ENCODE measurements around the gene KREMEN1.
A peak's percentile ranks its signal among the peaks of the same experiment; 100 is the strongest.

KREMEN1 gene

DNA sequence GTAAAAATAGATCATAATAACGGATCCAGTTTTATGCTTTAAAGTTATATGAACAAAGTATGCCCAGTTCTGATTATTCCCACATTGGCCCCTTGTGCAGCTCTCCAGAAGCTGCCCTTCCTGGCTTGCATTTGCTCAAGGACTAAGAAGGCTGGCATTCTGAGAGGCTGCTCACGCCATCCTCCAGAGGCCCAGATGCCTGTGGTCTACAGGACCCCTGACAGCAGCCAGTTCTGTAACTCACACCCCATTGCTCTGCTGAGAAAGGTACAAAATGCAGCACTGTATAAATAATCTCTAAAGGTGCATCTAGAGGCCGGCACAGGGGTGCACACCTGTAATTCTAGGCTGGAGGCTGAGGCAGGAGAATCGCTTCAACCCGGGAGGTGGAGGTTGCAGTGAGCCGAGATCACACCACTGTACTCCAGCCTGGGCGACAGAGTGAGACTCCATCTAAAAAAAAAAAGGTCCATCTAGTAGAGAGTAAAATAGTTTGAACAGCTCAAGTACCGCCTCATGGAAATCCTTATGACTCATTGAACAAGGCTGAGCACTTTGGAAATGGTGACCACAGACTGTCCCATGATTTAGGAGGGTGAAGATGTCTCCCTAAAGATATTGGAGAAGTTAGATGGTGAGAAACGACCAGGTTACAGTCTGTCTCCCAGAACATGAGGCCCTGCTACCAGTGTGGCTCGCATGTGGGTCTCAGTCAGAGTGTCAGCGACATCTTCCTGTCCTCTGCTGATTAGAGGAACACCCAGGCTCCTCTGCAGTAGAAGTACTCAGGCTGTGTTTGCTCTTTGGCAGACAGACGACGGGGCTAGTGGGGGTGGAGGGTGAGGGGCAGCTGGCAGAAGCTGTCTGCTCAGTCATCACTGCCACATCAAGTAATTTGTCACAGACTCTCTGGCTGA, 56.3 kb downstream of the KREMEN1 start:
- peak; percentile 26 for DNase-seq (ENCODE audit: low read depth)

DNA sequence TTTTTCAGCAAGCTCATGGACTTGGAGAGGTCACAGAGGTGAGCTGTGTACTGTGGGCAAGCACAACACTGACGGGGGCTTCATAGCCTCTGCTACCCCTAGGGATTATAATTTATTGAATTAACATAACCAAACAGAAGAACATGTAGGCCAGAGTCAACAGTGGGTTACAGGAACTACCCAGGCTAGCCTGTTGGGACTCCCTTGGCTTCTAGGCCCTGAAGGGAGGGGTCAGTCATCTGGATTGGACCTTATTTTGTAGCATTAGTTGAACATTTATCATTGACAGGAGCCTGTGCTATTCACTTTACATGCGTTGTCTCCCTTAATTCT, 56.9 kb downstream of the KREMEN1 start:
- no peak for DNase-seq (ENCODE audit: low read depth)

DNA sequence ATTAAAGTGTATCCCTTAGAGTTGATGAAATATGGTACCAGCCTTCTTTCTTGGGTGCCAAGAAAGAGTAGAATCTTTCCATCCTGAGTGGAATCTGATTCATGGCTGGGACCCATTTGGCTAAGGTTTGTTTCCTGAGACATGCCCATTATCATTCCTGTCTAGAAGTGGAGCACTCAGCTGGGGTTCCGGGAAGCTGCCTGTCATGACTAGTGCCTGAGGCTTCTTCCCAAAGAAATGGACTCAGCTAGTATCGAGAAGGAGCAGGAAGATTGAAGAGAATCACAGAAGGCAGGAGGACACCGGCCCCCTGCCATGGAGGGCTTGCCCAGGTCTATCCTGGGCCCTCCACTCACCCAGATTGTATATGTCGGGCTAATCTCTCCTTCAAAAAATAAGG, 57.6 kb downstream of the KREMEN1 start:
- DNase-seq (ENCODE audit: low read depth), result no peak

DNA sequence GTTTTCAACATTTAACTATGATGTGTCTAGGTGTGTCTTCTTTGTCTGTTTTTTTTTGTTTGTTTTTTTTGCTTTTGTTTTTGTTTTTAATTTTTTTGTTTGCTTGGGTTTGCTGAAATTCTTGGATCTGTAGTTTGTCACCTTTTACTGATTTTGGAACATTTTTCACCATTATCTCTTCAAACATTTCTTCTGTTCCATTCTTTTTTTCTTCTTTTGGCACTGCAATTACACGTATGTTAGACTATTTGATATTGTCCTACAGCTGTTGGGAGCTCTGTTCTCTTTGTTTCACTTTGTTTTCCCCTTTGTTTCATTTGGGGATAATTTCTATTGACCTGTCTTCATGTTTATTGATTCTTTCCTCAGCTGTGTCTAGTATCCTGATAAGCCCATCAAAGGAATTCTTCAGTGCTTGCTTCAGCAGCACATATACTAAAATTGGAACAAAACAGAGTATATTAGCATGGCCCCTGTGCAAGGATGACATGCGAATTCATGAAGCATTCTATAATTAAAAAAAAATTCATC, 60.8 kb downstream of the KREMEN1 start:
- no peak for DNase-seq (ENCODE audit: low read depth)

DNA sequence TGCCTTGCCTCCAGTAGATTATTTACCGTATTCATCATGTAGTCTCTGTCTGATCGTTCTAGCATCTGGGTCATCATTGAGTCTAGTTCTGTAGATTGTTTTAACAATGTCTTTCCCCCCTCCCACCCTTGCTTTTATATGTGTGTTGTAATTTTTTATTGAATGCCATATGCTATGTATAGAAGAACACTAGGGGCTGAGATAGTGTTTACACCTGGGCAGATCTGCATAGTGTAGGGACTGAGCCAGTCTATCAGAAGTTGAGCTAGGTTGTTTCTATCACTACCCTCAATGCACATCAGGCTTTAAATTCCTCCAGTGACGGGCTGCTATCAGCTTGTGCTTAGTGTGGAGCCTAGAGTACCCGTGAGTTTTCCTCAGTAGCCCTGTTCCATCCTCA, 61.6 kb downstream of the KREMEN1 start:
- no peak for DNase-seq (ENCODE audit: low read depth)

DNA sequence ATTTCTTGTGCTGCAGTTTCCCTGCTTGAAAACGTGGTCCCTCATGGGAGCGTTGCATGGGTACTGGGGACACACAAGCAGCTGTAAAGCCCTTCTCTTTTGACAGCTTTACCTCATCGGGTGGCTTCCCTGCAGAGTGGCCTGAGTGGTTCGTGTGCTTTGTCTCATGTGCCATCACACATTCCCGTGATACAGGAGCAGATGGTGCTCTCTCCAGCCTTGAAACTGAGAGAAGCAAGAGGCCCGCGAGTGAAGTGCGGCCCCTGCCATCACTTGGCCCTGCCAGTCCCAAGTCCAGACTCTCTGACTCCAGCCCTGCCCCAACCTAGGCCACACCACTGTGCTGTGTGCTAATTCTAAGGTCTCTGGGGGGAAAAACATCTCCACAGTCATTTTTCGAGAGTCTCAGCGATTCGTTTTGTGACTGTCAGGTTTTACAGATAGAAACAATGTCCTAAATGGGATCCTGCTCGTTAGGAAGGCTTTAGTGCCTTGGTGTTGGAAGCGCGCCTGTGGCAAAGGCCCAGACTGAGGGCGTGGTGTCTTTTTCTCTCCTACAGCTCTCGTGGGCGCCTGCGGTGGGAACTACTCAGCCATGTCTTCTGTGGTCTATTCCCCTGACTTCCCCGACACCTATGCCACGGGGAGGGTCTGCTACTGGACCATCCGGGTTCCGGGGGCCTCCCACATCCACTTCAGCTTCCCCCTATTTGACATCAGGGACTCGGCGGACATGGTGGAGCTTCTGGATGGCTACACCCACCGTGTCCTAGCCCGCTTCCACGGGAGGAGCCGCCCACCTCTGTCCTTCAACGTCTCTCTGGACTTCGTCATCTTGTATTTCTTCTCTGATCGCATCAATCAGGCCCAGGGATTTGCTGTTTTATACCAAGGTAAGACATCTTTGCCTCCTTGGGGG, 64.2 kb downstream of the KREMEN1 start:
- DNase-seq (ENCODE audit: low read depth), result no peak

DNA sequence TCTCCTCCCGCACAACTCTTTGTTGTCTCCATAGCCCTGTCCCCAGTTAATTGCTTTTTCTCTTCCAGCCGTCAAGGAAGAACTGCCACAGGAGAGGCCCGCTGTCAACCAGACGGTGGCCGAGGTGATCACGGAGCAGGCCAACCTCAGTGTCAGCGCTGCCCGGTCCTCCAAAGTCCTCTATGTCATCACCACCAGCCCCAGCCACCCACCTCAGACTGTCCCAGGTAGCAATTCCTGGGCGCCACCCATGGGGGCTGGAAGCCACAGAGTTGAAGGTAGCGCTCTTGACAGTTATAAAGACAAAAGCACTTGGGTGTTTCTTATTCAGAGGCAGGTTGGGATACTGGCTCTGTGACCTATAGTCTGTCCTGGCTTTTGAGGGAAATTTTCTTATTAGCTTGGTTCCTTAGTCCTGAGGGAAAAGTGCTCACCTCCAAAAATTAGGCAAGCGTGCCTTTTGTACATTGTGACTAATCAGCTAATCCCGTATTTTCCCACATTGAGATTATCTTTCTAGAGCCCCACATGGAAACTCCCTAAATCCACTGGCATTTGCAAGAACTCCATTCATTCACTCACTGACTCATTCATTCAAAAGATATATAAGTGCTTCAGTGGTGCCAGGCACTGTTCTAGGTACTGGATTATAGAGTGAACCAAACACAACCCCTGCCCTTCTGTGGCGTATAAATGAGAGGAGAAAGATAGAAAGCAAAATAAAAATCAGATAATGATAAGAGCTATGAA, 65.9 kb downstream of the KREMEN1 start:
- DNase-seq (ENCODE audit: low read depth), result no peak

DNA sequence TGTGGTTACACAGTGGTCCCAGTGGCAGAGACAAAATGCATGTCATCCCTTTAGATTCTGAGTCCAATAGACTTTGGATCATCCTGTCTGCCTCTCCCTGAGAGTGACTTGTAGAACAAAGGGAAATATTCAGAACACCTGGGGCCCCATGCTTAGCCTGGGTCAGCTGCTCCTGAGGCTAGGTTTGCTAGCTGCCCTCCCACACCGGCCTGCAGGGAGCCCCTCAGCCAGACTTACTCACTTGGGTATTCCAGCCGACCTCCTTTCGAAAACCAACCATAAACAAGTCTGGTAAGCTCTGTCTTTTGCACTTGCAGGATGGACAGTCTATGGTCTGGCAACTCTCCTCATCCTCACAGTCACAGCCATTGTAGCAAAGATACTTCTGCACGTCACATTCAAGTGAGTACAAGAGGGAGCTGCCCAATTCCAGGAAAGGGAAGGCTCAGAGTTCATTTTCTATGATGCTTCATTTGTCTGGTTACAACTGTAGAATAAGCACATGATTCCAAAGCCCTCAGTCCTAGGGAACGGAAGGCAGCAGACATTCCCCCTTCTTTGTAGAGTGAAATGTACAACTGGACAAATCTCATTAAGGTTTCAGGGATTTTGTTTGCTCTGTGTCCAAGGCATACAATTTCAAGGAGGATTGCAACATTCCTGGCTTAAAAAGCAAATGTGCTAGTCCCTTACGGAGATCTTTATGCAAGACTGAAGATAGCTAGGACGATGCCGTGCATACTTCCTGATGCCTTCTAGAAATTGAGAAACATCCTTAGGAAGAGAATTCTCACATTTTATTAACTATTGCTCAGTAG, 67.3 kb downstream of the KREMEN1 start:
- no peak for DNase-seq (ENCODE audit: low read depth)

DNA sequence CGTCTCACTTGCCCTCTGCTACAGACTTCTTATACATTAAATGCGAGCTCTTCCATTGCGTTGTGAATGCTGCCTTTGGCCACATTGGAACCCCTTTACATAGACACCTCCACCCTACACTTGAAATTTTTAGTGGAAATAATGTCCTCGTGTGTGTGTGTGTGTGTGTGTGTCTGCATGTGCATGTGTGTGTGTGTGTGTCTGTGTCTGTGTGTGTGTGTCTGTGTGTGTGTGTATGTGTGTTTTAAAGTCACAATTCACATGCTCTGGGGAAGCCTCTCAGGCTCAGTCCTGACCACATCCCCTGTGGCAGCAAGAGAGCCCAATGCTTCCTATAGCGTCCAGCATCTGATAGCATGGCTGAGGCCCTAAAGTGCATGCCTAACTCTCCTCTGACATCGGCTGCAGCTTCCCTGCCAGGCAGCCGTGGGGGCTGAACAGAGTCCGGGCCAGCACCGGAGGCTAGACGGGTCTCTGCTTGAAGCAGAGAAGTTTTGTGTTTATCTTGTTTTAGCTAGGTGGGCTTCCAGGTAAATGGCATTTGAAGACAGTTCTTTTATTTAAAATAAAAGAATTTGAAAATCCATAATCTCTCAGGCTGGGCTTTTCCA, 68.3 kb downstream of the KREMEN1 start:
- no peak for DNase-seq (ENCODE audit: low read depth)

DNA sequence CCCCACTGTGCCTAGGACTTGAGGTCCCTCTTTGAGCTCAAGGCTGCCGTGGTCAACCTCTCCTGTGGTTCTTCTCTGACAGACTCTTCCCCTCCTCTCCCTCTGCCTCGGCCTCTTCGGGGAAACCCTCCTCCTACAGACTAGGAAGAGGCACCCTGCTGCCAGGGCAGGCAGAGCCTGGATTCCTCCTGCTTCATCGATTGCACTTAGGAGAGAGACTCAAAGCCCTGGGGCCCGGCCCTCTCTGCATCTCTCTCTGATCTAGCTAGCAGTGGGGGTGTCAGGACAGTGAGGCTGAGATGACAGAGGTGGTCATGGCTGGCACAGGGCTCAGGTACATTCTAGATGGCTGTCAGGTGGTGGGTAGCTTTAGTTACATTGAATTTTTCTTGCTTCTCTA, 69.3 kb downstream of the KREMEN1 start:
- DNase-seq (ENCODE audit: low read depth), result no peak

DNA sequence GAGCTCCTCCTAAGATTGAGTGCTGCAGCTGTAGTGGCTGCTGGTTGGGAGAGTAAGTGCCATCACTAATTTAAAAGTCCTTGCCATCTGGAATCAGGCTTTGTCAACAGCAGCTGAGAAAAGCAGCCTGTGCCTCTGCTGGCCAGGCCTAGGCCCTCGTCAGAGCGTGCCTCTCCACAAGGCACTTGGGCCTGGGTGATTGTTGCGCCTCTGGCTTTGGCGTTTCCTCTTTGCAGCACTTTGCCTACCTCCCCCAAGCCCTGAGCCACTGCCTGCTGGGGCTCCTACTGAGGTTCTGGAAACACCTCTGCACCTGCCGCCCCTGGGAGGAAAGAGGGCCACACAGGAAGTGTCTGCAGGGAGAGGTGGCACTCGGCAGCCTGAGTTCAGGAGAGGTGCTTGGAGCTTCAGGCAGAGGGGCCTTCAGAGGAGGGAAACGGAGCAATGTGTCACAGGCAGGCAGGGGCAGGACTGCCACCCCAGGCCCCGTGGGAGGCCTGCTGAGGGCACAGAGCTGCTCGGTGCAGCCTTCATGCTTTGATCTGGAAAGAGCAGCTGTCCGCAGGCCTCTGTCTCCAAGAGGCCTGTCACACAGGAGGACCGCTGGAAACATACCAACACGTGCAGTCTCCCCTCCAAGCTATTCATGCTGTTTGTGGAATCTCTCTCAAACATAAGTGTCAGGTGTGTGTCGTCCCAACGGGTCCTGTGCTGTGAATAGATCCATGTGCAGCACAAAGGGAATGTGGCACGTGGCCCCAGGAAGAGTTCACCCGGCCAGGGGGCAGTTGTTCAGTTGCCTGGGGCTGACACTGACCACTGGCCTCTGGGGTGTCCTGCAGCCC, 71.3 kb downstream of the KREMEN1 start:
- no peak for DNase-seq (ENCODE audit: low read depth)

DNA sequence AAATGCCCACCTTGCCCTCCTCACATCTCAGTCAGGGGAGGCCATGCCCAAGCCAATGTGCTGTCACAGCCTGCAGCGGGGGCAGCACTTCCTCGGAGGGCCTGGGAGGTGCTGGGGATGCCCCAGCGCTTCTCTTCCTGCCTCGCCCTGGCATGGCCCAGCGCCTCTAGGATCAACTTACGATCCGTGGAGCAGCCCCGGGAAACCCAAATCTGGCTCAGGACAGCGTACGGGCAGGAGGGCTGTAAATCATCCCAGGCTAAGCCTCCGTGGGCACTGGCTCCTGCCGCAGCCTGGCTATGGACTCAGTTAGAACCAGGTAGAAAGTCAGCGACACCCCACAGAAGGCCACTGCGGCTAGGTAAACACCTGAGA, 71.9 kb downstream of the KREMEN1 start:
- no peak for DNase-seq (ENCODE audit: low read depth)

DNA sequence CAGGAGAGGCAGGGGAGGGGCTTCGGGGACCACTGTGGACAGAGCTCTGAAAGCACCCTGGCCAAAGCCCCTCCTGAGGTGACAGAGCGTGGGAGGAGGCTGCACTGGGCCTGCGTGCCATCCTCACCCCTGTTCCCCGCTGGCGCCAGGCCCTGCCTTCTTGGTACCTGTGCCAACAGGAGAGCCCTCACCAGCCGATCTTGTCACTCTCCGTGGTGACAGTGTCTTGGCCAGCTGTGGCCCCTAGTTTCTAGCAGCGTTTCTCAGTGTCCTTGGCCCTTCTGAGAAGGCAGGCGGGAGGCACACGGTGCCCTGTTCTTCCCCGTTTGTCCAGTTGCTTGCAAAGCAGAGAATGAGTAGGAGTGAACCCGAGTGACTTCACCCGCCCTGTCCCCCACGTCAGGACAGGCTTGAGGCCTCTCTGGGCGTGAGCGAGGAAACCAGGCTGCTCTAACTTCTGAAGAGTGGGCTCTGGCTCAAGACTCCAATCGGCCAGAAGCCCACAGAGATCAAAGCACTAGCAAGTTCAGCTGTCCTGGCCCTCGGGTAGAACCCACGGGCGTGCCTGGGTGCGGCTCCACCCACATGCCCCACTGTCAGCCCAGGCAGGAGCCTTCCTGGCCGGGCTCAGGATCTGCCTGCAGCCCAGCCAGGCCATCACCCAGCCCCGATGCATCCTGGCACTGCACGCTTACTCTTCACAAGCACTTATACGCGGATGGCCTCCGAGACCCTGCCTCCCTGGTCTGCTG, 72.7 kb downstream of the KREMEN1 start:
- DNase-seq (ENCODE audit: low read depth), result no peak

DNA sequence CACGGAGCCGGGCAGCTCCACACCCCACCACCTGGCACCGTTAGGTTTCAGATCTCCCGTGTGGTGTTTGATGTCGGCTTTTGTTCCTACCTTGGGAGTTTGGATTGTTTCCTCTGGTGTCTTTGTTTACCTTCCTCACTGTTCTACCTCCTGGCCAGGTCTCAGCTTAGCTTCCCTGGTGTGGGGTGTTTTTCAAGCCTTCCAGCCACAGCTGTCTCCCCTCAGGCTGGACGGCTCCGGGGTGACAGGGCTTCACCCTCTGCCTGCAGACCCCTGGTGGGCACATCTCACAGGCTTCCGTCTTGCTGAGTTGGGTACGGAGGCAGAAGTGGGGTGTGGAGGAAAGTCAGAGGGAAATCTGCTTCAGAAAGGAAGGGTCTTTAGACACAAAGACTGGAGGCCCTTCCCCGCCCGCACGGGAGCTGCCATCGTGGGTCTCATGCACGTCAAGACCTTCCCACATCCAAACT, 73.3 kb downstream of the KREMEN1 start:
- no peak for DNase-seq (ENCODE audit: low read depth)

DNA sequence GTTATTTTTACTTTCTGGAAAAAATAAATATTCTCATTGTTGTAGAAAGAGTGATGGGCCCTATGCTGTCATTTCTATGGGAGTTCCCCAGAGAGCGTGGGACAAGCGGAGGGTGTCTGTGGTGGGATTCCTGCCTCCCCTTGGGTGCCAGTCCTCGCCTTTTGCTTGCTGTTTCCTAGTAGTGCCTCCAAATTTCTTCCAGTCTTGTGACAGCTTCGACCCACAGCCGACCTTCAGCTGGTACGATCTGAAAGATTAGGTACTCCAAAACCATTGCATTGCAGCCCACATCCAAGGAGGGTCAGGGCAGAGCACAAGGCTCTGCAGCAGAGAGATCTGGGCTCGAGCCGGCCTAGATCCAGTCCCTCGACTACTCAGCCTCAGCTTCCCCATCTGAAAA, 73.9 kb downstream of the KREMEN1 start:
- DNase-seq (ENCODE audit: low read depth), result no peak

DNA sequence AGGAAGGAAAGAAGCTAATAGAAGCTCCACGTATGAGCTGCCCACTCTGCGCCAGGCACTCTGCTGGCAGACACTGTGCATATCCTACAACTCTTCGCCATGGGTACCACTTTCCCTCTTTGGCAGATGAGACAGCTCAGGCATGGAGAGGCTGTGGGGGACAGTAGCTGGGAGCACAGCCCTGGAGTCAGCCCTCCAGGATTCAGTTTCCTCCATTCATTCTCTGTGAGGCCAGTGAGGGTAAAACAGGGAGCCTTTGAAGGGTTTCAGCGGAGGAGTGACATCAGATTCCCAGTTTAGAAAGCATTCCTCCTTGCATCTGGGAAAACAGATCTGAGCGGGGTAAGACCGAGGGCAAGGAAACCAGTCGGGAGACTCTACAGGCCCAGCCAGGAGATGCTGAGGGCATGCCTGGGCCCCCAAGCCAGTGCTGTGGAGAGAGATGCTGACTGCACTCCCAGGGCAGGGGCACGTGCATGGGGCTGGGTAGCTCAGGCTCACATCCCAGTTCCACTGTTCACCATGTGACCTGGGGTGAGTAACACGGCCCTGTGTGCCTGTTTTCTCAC, 74.6 kb downstream of the KREMEN1 start:
- no peak for DNase-seq (ENCODE audit: low read depth)

DNA sequence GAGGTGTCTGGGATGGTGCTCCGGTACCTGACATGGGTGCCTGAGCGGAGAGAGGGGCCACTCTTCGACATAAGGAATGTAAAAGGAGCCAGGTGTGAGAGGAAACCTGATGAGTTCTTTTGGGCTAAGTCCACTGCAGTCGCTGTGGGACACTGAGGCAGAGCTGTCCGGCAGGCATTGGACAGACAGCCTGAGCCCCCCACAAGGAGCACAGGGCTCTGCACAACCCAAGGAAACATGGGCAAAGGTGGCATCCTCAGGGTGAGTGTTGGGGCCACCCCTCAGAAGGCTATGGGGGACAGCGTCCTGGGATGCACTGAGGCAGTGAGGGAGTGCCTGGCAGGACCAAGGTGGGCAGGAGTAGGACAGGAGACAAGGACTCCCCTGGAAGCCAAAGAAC, 75.2 kb downstream of the KREMEN1 start:
- no peak for DNase-seq (ENCODE audit: low read depth)

DNA sequence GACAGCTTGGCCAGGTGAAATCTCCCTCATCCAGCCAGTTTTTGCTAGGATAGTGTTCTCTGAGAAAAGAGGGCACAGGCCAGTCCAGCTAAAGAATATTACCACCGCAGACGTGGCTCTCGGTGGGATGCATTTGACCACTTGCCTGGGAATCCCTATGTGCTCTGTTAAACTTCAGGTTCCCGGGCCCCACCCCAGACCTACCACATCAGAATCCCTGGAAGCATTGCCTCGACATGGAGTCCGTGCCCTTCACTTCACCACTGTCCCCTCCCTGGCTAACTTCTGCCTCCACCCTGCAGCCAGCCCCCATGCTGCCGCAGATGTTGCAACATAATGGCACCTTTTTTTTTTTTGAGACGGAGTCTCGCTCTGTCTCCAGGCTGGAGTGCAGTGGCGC, 76.0 kb downstream of the KREMEN1 start:
- no peak for DNase-seq (ENCODE audit: low read depth)
